Keratinocyte (primary cell): ENCODE data around the gene NGDN. TPM values are rescaled to one million over a fixed set of nuclear protein-coding genes. Genes with fewer than 3 reads are reported as not detected.

Source experiments
- DNase-seq: peaks from one replicate; pipeline ENCODE4 v3.0.0-alpha.2; 2011; ENCODE audit warnings: low read depth, missing footprints, low spot score
- FAIRE-seq: peaks from 2 replicates; lab custom pipeline; 2011; peaks lifted over from hg19 to GRCh38; lab: Jason Lieb, UNC
- H2AFZ ChIP-seq: 2 replicates; pipeline ENCODE4 v1.6.0; 2012; ENCODE audit warnings: low read length, control low read depth, inconsistent platforms; ENCODE audit not compliant: control insufficient read depth
- H3K27ac ChIP-seq: 2 replicates; pipeline ENCODE4 v1.5.1; 2011; ENCODE audit warnings: low read length; ENCODE audit not compliant: control insufficient read depth, insufficient read depth
- H3K27me3 ChIP-seq: 3 replicates; pipeline ENCODE4 v1.6.0; 2011; ENCODE audit warnings: low read length; ENCODE audit not compliant: control insufficient read depth, insufficient read depth; ENCODE audit errors: extremely low read depth
- H3K36me3 ChIP-seq, 2 experiments: 2 replicates in 1 of 2; 3 replicates in 1 of 2; pipeline ENCODE4 v1.5.1; 2011; ENCODE audit warnings: low read length in 2 of 2, mild to moderate bottlenecking in 1 of 2; ENCODE audit not compliant: control insufficient read depth in 2 of 2, insufficient read depth in 2 of 2; ENCODE audit errors: extremely low read depth in 1 of 2
- H3K4me1 ChIP-seq: 3 replicates; pipeline ENCODE4 v1.5.1; 2011; ENCODE audit warnings: low read length; ENCODE audit not compliant: control insufficient read depth, insufficient read depth; ENCODE audit errors: extremely low read depth
- H3K4me2 ChIP-seq: 3 replicates; pipeline ENCODE4 v1.6.0; 2011; ENCODE audit warnings: low read depth, low read length; ENCODE audit not compliant: control insufficient read depth, insufficient read depth; ENCODE audit errors: extremely low read depth
- H3K4me3 ChIP-seq, 3 experiments: fragments of 200-600 bp in 1 of 3; sonication (generic) in 1 of 3; 2 replicates in 2 of 3; 3 replicates in 1 of 3; pipeline ENCODE4 v1.5.1; 2011 to 2016; ENCODE audit warnings: low read length in 3 of 3, mild to moderate bottlenecking in 3 of 3, control low read depth in 2 of 3, inconsistent platforms in 1 of 3, low read depth in 1 of 3, mixed read lengths in 1 of 3, mixed run types in 1 of 3, moderate library complexity in 1 of 3; ENCODE audit not compliant: control insufficient read depth in 2 of 3, insufficient read depth in 2 of 3; ENCODE audit errors: extremely low read depth in 1 of 3
- H3K79me2 ChIP-seq: 2 replicates; pipeline ENCODE4 v1.6.0; 2012; ENCODE audit warnings: low read length; ENCODE audit not compliant: control insufficient read depth, insufficient read depth
- H3K9ac ChIP-seq: 3 replicates; pipeline ENCODE4 v1.6.0; 2011; ENCODE audit warnings: low read length; ENCODE audit not compliant: control insufficient read depth, insufficient read depth; ENCODE audit errors: extremely low read depth
- H3K9me1 ChIP-seq: 3 replicates; pipeline ENCODE4 v1.6.0; 2011; ENCODE audit warnings: low read length; ENCODE audit not compliant: control insufficient read depth, insufficient read depth; ENCODE audit errors: extremely low read depth
- H3K9me3 ChIP-seq: 2 replicates; pipeline ENCODE4 v1.5.1; 2012; ENCODE audit warnings: low read depth, low read length; ENCODE audit not compliant: control insufficient read depth
- H4K20me1 ChIP-seq: 3 replicates; pipeline ENCODE4 v1.6.0; 2011; ENCODE audit warnings: low read length; ENCODE audit not compliant: control insufficient read depth, insufficient read depth; ENCODE audit errors: extremely low read depth
- CTCF ChIP-seq, 3 experiments: IDR thresholded peaks in 1 of 3; conservative IDR thresholded peaks in 1 of 3; optimal IDR thresholded peaks in 1 of 3; 2 replicates in 2 of 3; 3 replicates in 1 of 3; pipeline versions ENCODE3 to v1.5.1; 2011; ENCODE audit warnings: low read length in 3 of 3, mild to moderate bottlenecking in 3 of 3, moderate library complexity in 2 of 3, control low read depth in 1 of 3, inconsistent platforms in 1 of 3; ENCODE audit not compliant: insufficient read depth in 2 of 3; ENCODE audit errors: extremely low read depth in 1 of 3
- EZH2 ChIP-seq: IDR thresholded peaks from one replicate; pipeline ENCODE4 v1.6.1; 2012; ENCODE audit warnings: inconsistent platforms, mild to moderate bottlenecking, low read length, moderate library complexity
- dilution Hi-C: fragments of 300-500 bp; cut with MboI; formaldehyde crosslinking; loops from one replicate; pipeline ENCODE4 v1.7.0; 2020; ENCODE audit warnings: low sequenced_read_pairs; ENCODE audit not compliant: extremely low pct_ligation_motif_present
- polyA plus RNA-seq, 5 experiments: library from polyadenylated mRNA; depleted of rRNA in 3 of 5; stranded (reverse) in 3 of 5; stranded (forward) in 1 of 5; unstranded in 1 of 5; fragments of >200 nt; gene quantifications; 1 replicate in 1 of 5; 2 replicates in 3 of 5; 3 replicates in 1 of 5; pipeline versions ENCODE4 v1.2.1 to v1.2.3, GENCODE V29; 2011 to 2012; ENCODE audit warnings: missing spikeins in 2 of 5, low read depth in 1 of 5, low replicate concordance in 1 of 5

The NGDN gene
- polyA plus RNA-seq, 1 donor (not counting 4 experiments of a cell fraction or from before 2014, with no cell fraction given): 58.7 TPM

GRCh38 chr14:23465261-23465660, 4.2 kb upstream of the NGDN start:
- H3K4me1 ChIP-seq: peaks cover 6% of the 10 kb centered on the region
- H3K27me3 ChIP-seq: no peaks in the 10 kb centered on the region
- H3K4me3 ChIP-seq: no peak overlapping the region
- H3K9ac ChIP-seq: no peak overlapping the region
- no peaks in the 10 kb centered on the region for H4K20me1 ChIP-seq
- H3K4me2 ChIP-seq: no peak overlapping the region
- no peak for TF ChIP-seq CTCF (optimal IDR thresholded peaks at IDR 0.05 in 1 of 3, IDR thresholded peaks at IDR 0.05 in 1 of 3, conservative IDR thresholded peaks at IDR 0.05 in 1 of 3; ENCODE audit: extremely low read depth in 1 of 3, insufficient read depth in 2 of 3, low read length in 3 of 3)
- dilution Hi-C loops: no loop called here
- FAIRE-seq (no peak), DNase-seq (no peak)
- H2AFZ ChIP-seq: no peak overlapping the region
- H3K9me3 ChIP-seq: no peaks in the 10 kb centered on the region
- H3K36me3 ChIP-seq: no peaks in the 10 kb centered on the region
- peaks cover 8% of the 10 kb centered on the region for H3K79me2 ChIP-seq
- no peaks in the 10 kb centered on the region for H3K9me1 ChIP-seq
- H3K27ac ChIP-seq: no peak overlapping the region

GRCh38 chr14:23468704-23469126, 788 bp upstream of the NGDN start:
- no peaks in the 10 kb centered on the region for H4K20me1 ChIP-seq
- no peaks in the 10 kb centered on the region for H3K9me1 ChIP-seq
- no peaks in the 10 kb centered on the region for H3K27me3 ChIP-seq
- dilution Hi-C loops: no loop called here
- H3K4me2 ChIP-seq: peak overlapping the region; percentile 89
- H3K4me3 ChIP-seq: peak overlapping the region; percentile 8 to 79 (median 61)
- no peak for DNase-seq
- H3K79me2 ChIP-seq: peaks cover 20% of the 10 kb centered on the region
- TF ChIP-seq EZH2 (no peak), CTCF (optimal IDR thresholded peaks at IDR 0.05 in 1 of 3, IDR thresholded peaks at IDR 0.05 in 1 of 3, conservative IDR thresholded peaks at IDR 0.05 in 1 of 3; ENCODE audit: extremely low read depth in 1 of 3, insufficient read depth in 2 of 3, low read length in 3 of 3) (no peak)
- no peaks in the 10 kb centered on the region for H3K9me3 ChIP-seq
- peaks cover 6 to 12% of the 10 kb centered on the region in 2 experiments for H3K36me3 ChIP-seq
- peak overlapping the region; percentile 39 for H3K9ac ChIP-seq
- H2AFZ ChIP-seq: peak overlapping the region; percentile 100
- no peak for FAIRE-seq
- H3K27ac ChIP-seq: peak overlapping the region; percentile 24
- H3K4me1 ChIP-seq: peaks cover 11% of the 10 kb centered on the region
